Neural progenitor cell (in vitro differentiated cells): ENCODE results near the gene GLUL.

ENCODE experiments used
- CTCF ChIP-seq: fragments of 200-600 bp; sonication (generic); IDR thresholded peaks from 2 replicates; pipeline ENCODE4 v1.5.1; 2017; ENCODE audit warnings: antibody characterized with exemption, mild to moderate bottlenecking
- EZH2 ChIP-seq: fragments of 200-600 bp; sonication (generic); IDR thresholded peaks from 2 replicates; pipeline ENCODE4 v1.6.1; 2017; ENCODE audit warnings: antibody characterized with exemption, mild to moderate bottlenecking, moderate library complexity
- EZH2phosphoT487 ChIP-seq: fragments of 200-600 bp; sonication (generic); IDR thresholded peaks from 2 replicates; pipeline ENCODE4 v1.6.1; 2017; ENCODE audit warnings: antibody characterized with exemption

DNA sequence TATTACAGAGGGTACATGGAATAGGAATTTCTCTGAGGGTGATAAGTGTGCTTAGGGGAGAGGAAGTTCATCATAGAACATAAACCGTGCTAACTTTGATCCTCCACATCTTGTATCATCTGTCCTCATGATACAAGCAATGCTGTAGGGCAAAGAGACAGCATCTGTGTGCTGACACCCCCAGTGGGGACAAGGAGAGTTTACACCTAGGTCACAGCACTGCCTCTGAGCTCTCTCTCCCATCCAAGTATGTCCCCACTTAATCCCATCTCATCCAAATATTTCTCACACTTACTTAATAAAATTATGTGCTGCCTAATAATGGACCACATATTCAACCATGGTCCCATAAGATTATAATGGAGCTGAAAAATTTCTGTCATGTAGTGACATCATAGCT is 13.2 kb upstream of the GLUL start:
- TF ChIP-seq EZH2 (no peak), CTCF (peak; percentile 26), EZH2phosphoT487 (no peak)
